Embryonic facial prominence (tissue), 1 donor: ENCODE results near the gene SOAT2.
A peak's percentile ranks its signal among the peaks of the same experiment; 100 is the strongest.

ENCODE experiments used
- DNase-seq: peaks from one replicate; pipeline ENCODE4 v3.0.0-alpha.2; 2016; ENCODE audit errors: extremely low spot score

Gene SOAT2

GRCh38 chr12:53065470-53065869, 37.8 kb upstream of the SOAT2 start:
- no peak for DNase-seq

GRCh38 chr12:53065975-53066931, 37.0 kb upstream of the SOAT2 start:
- peak; percentile 73 for DNase-seq

GRCh38 chr12:53067074-53067992, 36.0 kb upstream of the SOAT2 start:
- DNase-seq = no peak

GRCh38 chr12:53067993-53068770, 35.1 kb upstream of the SOAT2 start:
- no peak for DNase-seq

GRCh38 chr12:53068811-53069585, 34.3 kb upstream of the SOAT2 start:
- DNase-seq = no peak

GRCh38 chr12:53069621-53070410, 33.5 kb upstream of the SOAT2 start:
- DNase-seq = no peak

- DNase-seq = no peak
Measured at GRCh38 chr12:53070877-53071492, 32.3 kb upstream of the SOAT2 start.

- no peak for DNase-seq
Measured at GRCh38 chr12:53071591-53072551, 31.4 kb upstream of the SOAT2 start.

- no peak for DNase-seq
Measured at GRCh38 chr12:53073881-53074280, 29.4 kb upstream of the SOAT2 start.

GRCh38 chr12:53074283-53074998, 28.8 kb upstream of the SOAT2 start:
- DNase-seq = no peak

- no peak for DNase-seq
Measured at GRCh38 chr12:53074999-53075370, 28.3 kb upstream of the SOAT2 start.

- DNase-seq = no peak
Measured at GRCh38 chr12:53076461-53076860, 26.8 kb upstream of the SOAT2 start.

- no peak for DNase-seq
Measured at GRCh38 chr12:53077030-53077429, 26.3 kb upstream of the SOAT2 start.

- DNase-seq = no peak
Measured at GRCh38 chr12:53078425-53079225, 24.7 kb upstream of the SOAT2 start.

GRCh38 chr12:53079226-53080117, 23.8 kb upstream of the SOAT2 start, which contains the start of gene SPRYD3:
Gene SPRYD3 (minus strand): TSS chr12:53079390. CDS start chr12:53079333, 57 bp downstream.
- peak; percentile 94 for DNase-seq
